NCI-H1694 treated with DMSO at 0.1 percent for 48 hours (cell line): ENCODE measurements around the gene ANKZF1.
A peak's percentile ranks its signal among the peaks of the same experiment; 100 is the strongest.

ENCODE experiments used
- DNase-seq: peaks from one replicate; lab custom pipeline; 2025; lab: John Stamatoyannopoulos, UW

Gene ANKZF1

GRCh38 chr2:219207134-219207883 lies 22.3 kb upstream of the ANKZF1 start:
- DNase-seq, result no peak

GRCh38 chr2:219207884-219208740 lies 21.5 kb upstream of the ANKZF1 start:
- no peak for DNase-seq

GRCh38 chr2:219209236-219210195 lies 20.1 kb upstream of the ANKZF1 start:
- DNase-seq, result no peak

- no peak for DNase-seq
These were observed 19.3 kb upstream of the ANKZF1 start for GRCh38 chr2:219210196-219210885.

GRCh38 chr2:219210886-219211362 lies 18.7 kb upstream of the ANKZF1 start:
- DNase-seq, result no peak

GRCh38 chr2:219213026-219213415 lies 16.6 kb upstream of the ANKZF1 start:
- DNase-seq, result no peak

GRCh38 chr2:219213486-219214071 lies 16.0 kb upstream of the ANKZF1 start:
- DNase-seq, result no peak

- no peak for DNase-seq
These were observed 15.5 kb upstream of the ANKZF1 start for GRCh38 chr2:219214141-219214540.

GRCh38 chr2:219214786-219215185 lies 14.8 kb upstream of the ANKZF1 start:
- no peak for DNase-seq

- DNase-seq, result no peak
These were observed 13.6 kb upstream of the ANKZF1 start for GRCh38 chr2:219215871-219216534.

- DNase-seq, result no peak
These were observed 13.1 kb upstream of the ANKZF1 start for GRCh38 chr2:219216535-219216915.

GRCh38 chr2:219218217-219218731 lies 11.3 kb upstream of the ANKZF1 start:
- DNase-seq, result no peak

- peak; percentile 88 for DNase-seq
These were observed 10.6 kb upstream of the ANKZF1 start, which contains the start of gene ABCB6 for GRCh38 chr2:219218732-219219701. ABCB6 (minus strand) TSS chr2:219218958; CDS start chr2:219218673, 285 bp downstream.

- DNase-seq, result no peak
These were observed 9.6 kb upstream of the ANKZF1 start for GRCh38 chr2:219219784-219220532.

GRCh38 chr2:219220652-219221402 lies 8.8 kb upstream of the ANKZF1 start:
- no peak for DNase-seq

- peak; percentile 83 for DNase-seq
These were observed 7.6 kb upstream of the ANKZF1 start for GRCh38 chr2:219221957-219222518.
